AG10803 (cell line): ENCODE data around the gene DIO1.
A peak's percentile ranks its signal among the peaks of the same experiment; 100 is the strongest.

ENCODE experiments used
- DNase-seq: peaks from one replicate; pipeline ENCODE4 v3.0.0; 2010; ENCODE audit warnings: low read depth
- H3K4me3 ChIP-seq: 2 replicates; pipeline ENCODE4 v1.5.1; 2011; ENCODE audit warnings: mild to moderate bottlenecking, low read length, control low read depth
- TF ChIP-seq, protein P1 (sequence below): conservative IDR thresholded peaks from 2 replicates; pipeline ENCODE4 v1.5.1; 2011; ENCODE audit warnings: mild to moderate bottlenecking, low read length, control low read depth, inconsistent platforms

The DIO1 gene

GRCh38 chr1:53948291-53948690, 54.3 kb downstream of the DIO1 start:
- H3K4me3 ChIP-seq: no peak overlapping the region
- DNase-seq: peak; percentile 24
- TF ChIP-seq, protein P1, sequence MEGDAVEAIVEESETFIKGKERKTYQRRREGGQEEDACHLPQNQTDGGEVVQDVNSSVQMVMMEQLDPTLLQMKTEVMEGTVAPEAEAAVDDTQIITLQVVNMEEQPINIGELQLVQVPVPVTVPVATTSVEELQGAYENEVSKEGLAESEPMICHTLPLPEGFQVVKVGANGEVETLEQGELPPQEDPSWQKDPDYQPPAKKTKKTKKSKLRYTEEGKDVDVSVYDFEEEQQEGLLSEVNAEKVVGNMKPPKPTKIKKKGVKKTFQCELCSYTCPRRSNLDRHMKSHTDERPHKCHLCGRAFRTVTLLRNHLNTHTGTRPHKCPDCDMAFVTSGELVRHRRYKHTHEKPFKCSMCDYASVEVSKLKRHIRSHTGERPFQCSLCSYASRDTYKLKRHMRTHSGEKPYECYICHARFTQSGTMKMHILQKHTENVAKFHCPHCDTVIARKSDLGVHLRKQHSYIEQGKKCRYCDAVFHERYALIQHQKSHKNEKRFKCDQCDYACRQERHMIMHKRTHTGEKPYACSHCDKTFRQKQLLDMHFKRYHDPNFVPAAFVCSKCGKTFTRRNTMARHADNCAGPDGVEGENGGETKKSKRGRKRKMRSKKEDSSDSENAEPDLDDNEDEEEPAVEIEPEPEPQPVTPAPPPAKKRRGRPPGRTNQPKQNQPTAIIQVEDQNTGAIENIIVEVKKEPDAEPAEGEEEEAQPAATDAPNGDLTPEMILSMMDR: no peak

DNA sequence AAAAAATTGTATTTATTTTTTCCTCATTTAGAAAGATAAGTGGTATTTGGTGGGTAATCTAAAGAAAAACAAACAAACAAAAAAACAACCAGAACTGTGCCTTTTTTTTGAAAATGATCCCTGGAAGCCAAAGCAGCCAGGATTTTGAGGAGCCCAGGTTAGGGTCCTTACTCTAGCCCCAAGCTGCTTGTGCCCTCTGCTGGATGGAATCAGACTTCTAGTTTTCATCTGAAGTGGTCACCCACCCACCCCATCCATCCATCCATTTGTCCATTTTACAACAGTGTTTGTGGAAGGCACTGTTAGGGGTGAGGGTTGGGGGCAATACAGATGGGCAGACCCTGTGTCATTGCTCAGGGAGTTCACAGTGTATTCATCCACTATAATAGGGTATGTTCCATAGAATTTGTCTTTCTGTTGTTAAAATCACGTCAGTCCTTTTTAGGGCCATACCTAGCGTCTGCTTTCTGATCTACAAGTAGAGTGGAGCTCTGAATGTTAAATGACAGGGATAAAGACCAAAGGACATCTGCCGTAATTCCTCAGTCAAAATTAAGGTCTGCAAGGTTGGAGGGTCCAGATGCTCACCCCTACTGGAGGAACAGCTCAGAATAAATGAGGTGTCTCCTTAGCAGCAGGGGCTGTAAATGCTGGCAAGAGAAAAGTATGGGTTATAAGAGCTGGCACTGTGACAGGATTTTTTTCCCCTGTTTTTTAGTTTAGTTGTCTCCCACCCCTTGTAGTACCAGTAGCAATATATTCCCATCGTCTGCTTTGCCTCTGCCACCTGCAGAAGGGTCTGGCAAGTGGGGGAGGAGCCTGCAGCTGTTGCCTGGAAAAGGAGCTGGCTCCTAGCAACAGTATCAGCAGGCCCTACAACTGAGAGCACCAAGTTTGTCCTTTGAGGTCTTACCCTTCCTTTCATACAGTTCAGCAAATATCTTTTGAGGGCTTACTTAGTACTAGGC, 55.3 kb downstream of the DIO1 start:
- peak; percentile 40 for DNase-seq
- H3K4me3 ChIP-seq: no peak overlapping the region
- TF ChIP-seq, protein P1: peak; percentile 62

GRCh38 chr1:53951697-53952096, 57.7 kb downstream of the DIO1 start:
- DNase-seq: no peak
- TF ChIP-seq, protein P1: no peak
- H3K4me3 ChIP-seq: no peak overlapping the region

- DNase-seq: no peak
- TF ChIP-seq, protein P1: no peak
- no peak overlapping the region for H3K4me3 ChIP-seq
These were observed 60.1 kb downstream of the DIO1 start for GRCh38 chr1:53954128-53954527.

DNA sequence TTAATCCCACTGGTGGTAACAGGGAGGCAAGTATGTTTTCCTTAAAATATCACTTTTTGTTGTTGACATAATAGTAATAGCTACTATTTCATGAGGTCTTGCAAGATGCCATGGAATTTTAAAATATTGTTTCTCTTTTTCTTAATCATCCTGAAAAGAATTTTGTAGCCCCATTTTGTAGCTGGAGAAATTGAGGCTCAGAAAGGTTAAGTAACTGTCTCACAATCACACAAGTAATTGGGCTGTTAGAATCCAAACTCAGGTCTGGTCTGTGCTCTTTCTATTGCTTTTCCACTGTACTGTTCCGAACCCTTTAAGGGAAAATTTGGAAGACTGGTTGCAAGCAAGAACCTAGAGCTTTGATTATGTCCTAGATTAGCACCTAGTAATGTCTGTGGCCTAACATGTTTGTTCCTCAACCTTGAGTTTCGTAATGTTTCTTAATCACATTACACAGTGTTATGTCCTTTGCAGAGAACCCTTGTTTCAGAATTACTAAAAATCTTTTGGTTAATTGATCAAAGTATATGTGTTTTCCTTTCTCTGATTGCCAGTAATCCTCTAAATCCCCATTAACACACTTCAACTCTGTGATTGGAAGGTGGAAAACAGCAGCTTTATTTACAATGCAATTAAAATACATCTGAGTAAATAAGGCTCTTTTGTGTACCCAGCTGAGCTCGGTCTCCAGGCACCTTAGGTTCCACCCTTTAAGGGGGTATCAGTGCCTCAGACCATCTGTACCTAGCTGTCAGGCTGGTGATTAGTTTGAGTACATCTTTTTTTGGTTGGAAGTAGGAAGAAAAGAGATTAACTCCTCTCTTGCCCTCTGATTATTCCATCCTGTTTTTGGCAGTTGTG, 62.6 kb downstream of the DIO1 start:
- TF ChIP-seq, protein P1: no peak
- DNase-seq: peak; percentile 36
- no peak overlapping the region for H3K4me3 ChIP-seq

GRCh38 chr1:53957194-53957818, 63.3 kb downstream of the DIO1 start:
- DNase-seq: peak; percentile 54
- TF ChIP-seq, protein P1: no peak
- no peak overlapping the region for H3K4me3 ChIP-seq
